ENCODE measurements around the gene DHTKD1.

DNA sequence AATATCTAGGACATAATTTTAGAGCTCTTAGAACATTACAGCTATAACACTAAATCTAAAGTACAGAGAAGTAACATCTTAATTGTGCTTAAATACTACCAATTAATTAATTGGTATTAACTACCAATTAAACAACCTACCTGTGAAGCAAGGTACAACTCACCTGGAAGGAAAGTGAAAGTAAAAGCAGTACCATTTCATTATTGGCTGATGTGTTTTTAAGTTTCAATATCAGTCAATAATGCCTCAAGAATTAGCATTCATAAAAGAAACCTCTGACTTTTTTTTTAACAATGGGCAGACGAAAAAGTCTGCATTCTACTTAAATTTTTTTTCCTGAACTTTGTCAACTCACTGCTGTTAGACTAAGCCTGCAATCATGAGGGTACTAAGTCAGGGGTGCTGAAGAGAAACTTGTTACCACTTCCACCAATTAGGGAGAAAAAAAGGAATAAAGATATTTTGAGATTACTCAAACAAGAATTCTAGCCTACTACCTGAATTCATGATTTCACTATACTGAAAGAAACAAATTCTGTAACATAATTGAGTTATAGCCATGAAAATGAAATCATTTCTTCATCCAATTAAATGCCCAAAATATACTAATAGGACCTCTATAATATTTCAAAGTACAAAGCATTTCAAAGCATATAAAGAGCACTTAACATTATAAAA lies 46.0 kb upstream of the DHTKD1 start:
- TF ChIP-seq, protein P1, sequence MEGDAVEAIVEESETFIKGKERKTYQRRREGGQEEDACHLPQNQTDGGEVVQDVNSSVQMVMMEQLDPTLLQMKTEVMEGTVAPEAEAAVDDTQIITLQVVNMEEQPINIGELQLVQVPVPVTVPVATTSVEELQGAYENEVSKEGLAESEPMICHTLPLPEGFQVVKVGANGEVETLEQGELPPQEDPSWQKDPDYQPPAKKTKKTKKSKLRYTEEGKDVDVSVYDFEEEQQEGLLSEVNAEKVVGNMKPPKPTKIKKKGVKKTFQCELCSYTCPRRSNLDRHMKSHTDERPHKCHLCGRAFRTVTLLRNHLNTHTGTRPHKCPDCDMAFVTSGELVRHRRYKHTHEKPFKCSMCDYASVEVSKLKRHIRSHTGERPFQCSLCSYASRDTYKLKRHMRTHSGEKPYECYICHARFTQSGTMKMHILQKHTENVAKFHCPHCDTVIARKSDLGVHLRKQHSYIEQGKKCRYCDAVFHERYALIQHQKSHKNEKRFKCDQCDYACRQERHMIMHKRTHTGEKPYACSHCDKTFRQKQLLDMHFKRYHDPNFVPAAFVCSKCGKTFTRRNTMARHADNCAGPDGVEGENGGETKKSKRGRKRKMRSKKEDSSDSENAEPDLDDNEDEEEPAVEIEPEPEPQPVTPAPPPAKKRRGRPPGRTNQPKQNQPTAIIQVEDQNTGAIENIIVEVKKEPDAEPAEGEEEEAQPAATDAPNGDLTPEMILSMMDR (IDR thresholded peaks at IDR 0.05) = no peak
- no peak for TF ChIP-seq POLR2A (IDR thresholded peaks at IDR 0.05)
